CD4-positive, alpha-beta T cell (primary cell): Measurements from ENCODE around the gene TECPR2. TPM values are rescaled to one million over a fixed set of nuclear protein-coding genes. Genes with fewer than 3 reads are reported as not detected.

ENCODE experiments used
- ATAC-seq: fragments of 200-7000 bp; cut with Tn5 transposase; one replicate; pipeline ENCODE4 v1.10.0; 2022; ENCODE audit warnings: mild to moderate bottlenecking; ENCODE audit not compliant: poor library complexity
- CTCF ChIA-PET: fragments of 350-600 bp; sonication (Branson Sonifier 250); formaldehyde crosslinking; loops from one replicate; lab custom pipeline; 2021; ENCODE audit warnings: antibody characterized with exemption, inconsistent platforms; lab: Charles Lee
- POLR2A ChIA-PET: fragments of 350-600 bp; sonication (Branson Sonifier 250); formaldehyde crosslinking; loops from one replicate; lab custom pipeline; 2021; ENCODE audit warnings: antibody characterized with exemption, inconsistent platforms; lab: Charles Lee
- DNase-seq, 14 experiments: peaks; one replicate each; pipeline ENCODE4 v3.0.0-alpha.2; 2013 to 2020; ENCODE audit warnings: mixed read lengths in 2 of 14
- H3K27ac ChIP-seq, 2 donors: one replicate each; pipeline versions ENCODE4 v1.5.1 to v1.7.0; 2013; ENCODE audit warnings: low read length in 2 of 2, low read depth in 1 of 2, mild to moderate bottlenecking in 1 of 2
- H3K27me3 ChIP-seq, 2 experiments: 1 replicate in 1 of 2; 2 replicates in 1 of 2; pipeline versions ENCODE4 v1.6.1 to v1.7.0; 2013; ENCODE audit warnings: low read length in 2 of 2, control low read depth in 1 of 2, mild to moderate bottlenecking in 1 of 2, moderate library complexity in 1 of 2; ENCODE audit not compliant: insufficient read depth in 2 of 2, control insufficient read depth in 1 of 2
- H3K36me3 ChIP-seq: one replicate; pipeline ENCODE4 v1.6.1; 2013; ENCODE audit warnings: low read length, control low read depth; ENCODE audit not compliant: insufficient read depth
- H3K4me1 ChIP-seq: one replicate; pipeline ENCODE4 v1.6.1; 2013; ENCODE audit warnings: low read length, control low read depth; ENCODE audit not compliant: insufficient read depth
- H3K4me3 ChIP-seq: one replicate; pipeline ENCODE4 v1.5.1; 2013; ENCODE audit warnings: mild to moderate bottlenecking, low read length, moderate library complexity
- H3K9me3 ChIP-seq, 2 experiments: 1 replicate in 1 of 2; 2 replicates in 1 of 2; pipeline versions ENCODE4 v1.6.1 to v1.7.0; 2013; ENCODE audit warnings: low read length in 2 of 2, mild to moderate bottlenecking in 2 of 2, control low read depth in 1 of 2, moderate library complexity in 1 of 2; ENCODE audit not compliant: control insufficient read depth in 1 of 2, insufficient read depth in 1 of 2
- H3K27ac Mint-ChIP-seq: one replicate; pipeline ENCODE4 v1.8.0; 2020; ENCODE audit warnings: mixed read lengths
- H3K27me3 Mint-ChIP-seq: one replicate; pipeline ENCODE4 v1.8.0; 2021; ENCODE audit warnings: mixed read lengths
- H3K36me3 Mint-ChIP-seq: one replicate; pipeline ENCODE4 v1.8.0; 2021; ENCODE audit warnings: low read depth, mixed read lengths
- H3K4me1 Mint-ChIP-seq: one replicate; pipeline ENCODE4 v1.8.0; 2021; ENCODE audit warnings: low read depth, mixed read lengths
- H3K4me3 Mint-ChIP-seq: one replicate; pipeline ENCODE4 v1.8.0; 2020; ENCODE audit warnings: mild to moderate bottlenecking, mixed read lengths
- H3K9me3 Mint-ChIP-seq: one replicate; pipeline ENCODE4 v1.8.0; 2020; ENCODE audit warnings: mixed read lengths
- CTCF ChIP-seq: fragments of 200-600 bp; IDR thresholded peaks from one replicate; pipeline ENCODE4 v1.8.0; 2022; ENCODE audit warnings: antibody characterized with exemption, mild to moderate bottlenecking
- intact Hi-C, 2 experiments: fragments of 100-400 bp; cut with DNase I in 1 of 2; cut with micrococcal nuclease in 1 of 2; formaldehyde crosslinking; loops; one replicate each; pipeline versions ENCODE4 v1.15.1 to v1.9.0; 2023 to 2025; cut with DNase I, micrococcal nuclease
- total RNA-seq, 174 experiments: library from RNA in 2 of 174; stranded (reverse) in 2 of 174; gene quantifications; one replicate each; pipeline ENCODE4 v1.2.3 and lab custom pipeline; 2021 to 2026

Gene TECPR2
- total RNA-seq, 2 experiments from 2014 or later, result 5.0 to 5.4 TPM

GRCh38 chr14:102481791-102482238 lies 119.1 kb downstream of the TECPR2 start:
- H3K4me3 Mint-ChIP-seq, result no peak overlapping the region
- no peaks in the 10 kb centered on the region for H3K36me3 ChIP-seq
- CTCF ChIA-PET, result no interaction called here

DNA sequence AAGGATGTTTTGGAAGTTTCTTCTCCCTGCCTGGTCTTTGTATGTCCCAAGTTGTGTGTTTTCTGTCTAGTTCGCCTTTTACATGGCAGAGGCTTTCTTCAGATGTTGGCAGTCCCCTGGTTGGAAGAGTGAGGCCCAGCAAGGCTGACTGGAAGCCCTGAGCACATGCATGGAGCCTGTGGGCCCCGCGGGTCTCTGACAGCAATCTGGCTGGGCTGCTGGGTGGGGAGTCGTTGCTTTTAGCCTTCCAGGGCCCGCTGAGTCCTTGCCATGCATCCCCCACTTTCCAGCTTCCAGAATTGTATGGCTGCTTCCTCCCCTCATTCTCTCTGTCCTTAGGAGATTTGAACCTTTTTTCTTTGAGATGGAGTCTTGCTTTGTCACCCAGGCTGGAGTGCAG lies 121.6 kb downstream of the TECPR2 start:
- Mint-ChIP-seq H3K9me3 (peaks cover 4% of the 10 kb centered on the region), H3K27ac (no peak overlapping the region), H3K36me3 (peaks cover 13% of the 10 kb centered on the region), H3K4me3 (no peak overlapping the region), H3K27me3 (no peaks in the 10 kb centered on the region), H3K4me1 (no peaks in the 10 kb centered on the region)
- peaks cover 2% of the 10 kb centered on the region for H3K4me1 ChIP-seq
- intact Hi-C loops, result no loop called here
- CTCF ChIA-PET, result no interaction called here
- DNase-seq (no peak), ATAC-seq (no peak)
- no peaks in the 10 kb centered on the region for H3K27me3 ChIP-seq
- no peaks in the 10 kb centered on the region for H3K36me3 ChIP-seq
- no peak overlapping the region for H3K27ac ChIP-seq
- no peak overlapping the region for H3K4me3 ChIP-seq
- no peak for TF ChIP-seq CTCF
- POLR2A ChIA-PET, result no interaction called here
- peaks cover 0 to 16% of the 10 kb centered on the region in 2 experiments for H3K9me3 ChIP-seq

More at GRCh38 chr14:102481791-102482238, 119.1 kb downstream of the TECPR2 start:
- H3K27ac ChIP-seq, result no peak overlapping the region
- Mint-ChIP-seq H3K9me3 (peaks cover 4% of the 10 kb centered on the region), H3K4me1 (no peaks in the 10 kb centered on the region), H3K36me3 (peaks cover 17% of the 10 kb centered on the region), H3K27ac (no peak overlapping the region), H3K27me3 (no peaks in the 10 kb centered on the region)
- no peak overlapping the region for H3K4me3 ChIP-seq
- H3K27me3 ChIP-seq, result no peaks in the 10 kb centered on the region
- peaks cover 2% of the 10 kb centered on the region for H3K4me1 ChIP-seq
- intact Hi-C loops, result no loop called here
- POLR2A ChIA-PET, result no interaction called here
- DNase-seq, result no peak
- no peak for ATAC-seq
- TF ChIP-seq CTCF, result no peak
- peaks cover 0 to 16% of the 10 kb centered on the region in 2 experiments for H3K9me3 ChIP-seq

DNA sequence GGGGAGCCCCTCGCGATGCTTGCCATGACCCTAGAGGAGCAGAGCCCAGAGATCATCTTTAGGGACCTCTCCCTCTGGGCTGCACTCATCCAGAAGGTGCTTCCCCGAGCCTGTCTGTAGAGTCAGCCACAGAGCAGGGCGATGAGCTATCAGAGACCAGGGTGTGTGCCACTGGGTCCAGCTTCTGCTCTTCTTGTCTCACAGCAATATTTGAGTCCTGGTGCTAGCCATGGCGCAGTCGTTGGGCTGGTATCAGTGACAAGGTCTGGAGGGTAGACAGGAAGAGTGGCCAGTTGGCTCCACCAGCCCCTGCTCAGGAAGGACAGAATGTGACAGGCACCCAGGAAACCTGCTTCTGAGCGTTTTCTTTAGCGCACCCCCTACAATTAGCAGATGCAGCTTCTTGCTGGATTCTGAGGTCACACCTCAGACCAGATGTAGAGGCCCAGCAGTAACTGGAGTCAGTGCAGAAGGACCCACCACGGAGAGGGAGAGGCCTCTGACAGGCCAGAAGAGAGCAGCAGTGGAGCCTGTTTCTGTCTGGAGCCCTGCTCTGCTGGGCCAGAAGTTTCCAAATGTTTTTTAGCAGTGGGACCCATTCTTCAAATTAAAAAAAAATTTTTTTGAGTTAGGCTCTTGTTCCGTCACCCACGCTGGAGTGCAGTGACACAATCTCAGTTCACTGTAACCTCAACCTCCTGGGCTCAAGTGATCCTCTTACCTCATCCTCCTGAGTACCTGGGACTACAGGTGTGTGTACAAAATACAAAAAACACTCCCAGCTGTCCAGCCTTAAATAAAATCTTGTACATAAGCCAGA lies 123.2 kb downstream of the TECPR2 start:
- H3K27me3 Mint-ChIP-seq, result no peaks in the 10 kb centered on the region
- CTCF ChIA-PET, result no interaction called here
- DNase-seq, result no peak
- TF ChIP-seq CTCF, result no peak
- Histone ChIP-seq H3K9me3 (peaks cover 0 to 16% of the 10 kb centered on the region in 2 experiments), H3K4me1 (no peaks in the 10 kb centered on the region), H3K36me3 (no peaks in the 10 kb centered on the region), H3K4me3 (no peak overlapping the region), H3K27ac (no peak overlapping the region), H3K27me3 (no peaks in the 10 kb centered on the region)
- H3K36me3 Mint-ChIP-seq, result peaks cover 13% of the 10 kb centered on the region
- POLR2A ChIA-PET, result no interaction called here
- no peaks in the 10 kb centered on the region for H3K4me1 Mint-ChIP-seq
- ATAC-seq, result no peak
- intact Hi-C loops, result no loop called here
- no peak overlapping the region for H3K4me3 Mint-ChIP-seq
- H3K9me3 Mint-ChIP-seq, result peaks cover 4% of the 10 kb centered on the region
- H3K27ac Mint-ChIP-seq, result no peak overlapping the region
